DMS79 (cell line): ENCODE measurements around the gene PIR.

ENCODE experiments used
- DNase-seq: peaks from one replicate; lab custom pipeline; 2025; lab: John Stamatoyannopoulos, UW

PIR gene

GRCh38 chrX:15493118-15493962, at the start of gene PIR:
Gene PIR (minus strand): TSS chrX:15493333. CDS start chrX:15491257, 2,076 bp downstream.
- DNase-seq, result peak; percentile 54

DNA sequence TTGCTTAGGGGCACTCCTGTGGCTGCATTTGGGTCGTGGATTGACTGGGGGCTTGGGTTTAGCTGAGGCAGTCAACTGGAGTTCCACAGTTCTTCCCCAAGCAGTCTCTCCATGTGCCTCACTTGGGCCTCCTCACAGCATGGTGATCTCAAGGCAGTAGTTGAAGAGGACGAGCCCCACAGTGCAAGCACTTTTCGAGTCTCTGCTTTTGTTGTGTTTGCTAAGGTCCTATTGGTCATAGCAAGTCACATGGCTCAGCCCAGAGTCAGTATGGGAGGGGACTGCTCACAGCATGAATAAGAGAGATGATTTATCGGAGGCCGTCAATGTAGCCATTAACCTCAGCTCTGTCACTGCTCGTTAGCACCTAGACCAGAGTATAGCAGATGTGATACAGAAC, 37.2 kb upstream of the PIR start:
- no peak for DNase-seq

GRCh38 chrX:15529165-15529564, 36.0 kb upstream of the PIR start:
- no peak for DNase-seq

DNA sequence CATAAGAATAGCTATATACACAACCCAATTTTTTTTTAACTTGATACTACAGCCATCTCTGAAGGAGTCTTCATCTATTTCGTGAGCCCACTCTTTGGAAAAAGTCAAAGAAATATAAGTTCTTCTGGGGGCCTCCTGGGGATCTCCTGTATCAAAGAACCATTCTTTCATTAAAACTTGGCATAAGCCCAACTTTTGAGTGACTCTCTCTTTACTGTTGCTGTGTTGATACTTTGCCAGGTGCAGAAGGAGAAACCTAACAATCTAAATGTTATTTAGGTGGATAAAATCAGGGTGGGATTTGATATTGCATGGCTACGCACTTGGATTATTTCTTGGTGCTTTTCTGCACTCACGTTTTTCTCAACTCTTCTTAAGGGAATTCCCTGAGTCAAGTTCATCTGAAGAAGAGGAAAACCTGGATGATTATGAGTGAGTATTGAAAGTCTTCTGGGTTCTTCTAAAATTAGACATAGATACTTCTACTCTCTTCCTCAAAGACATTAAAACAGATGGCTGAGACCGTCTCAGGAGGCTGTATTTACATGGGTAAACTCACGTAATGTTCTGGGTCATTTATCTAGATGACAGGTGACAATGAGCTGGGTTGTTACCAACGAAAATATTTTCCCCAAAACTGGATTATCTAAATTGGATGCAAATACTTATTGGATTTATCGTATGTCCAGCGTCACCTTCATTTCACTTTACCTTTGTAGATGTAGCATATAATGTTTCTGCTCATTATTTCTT, 32.7 kb upstream of the PIR start:
- peak; percentile 28 for DNase-seq

GRCh38 chrX:15524417-15524816, 31.3 kb upstream of the PIR start:
- peak; percentile 7 for DNase-seq

DNA sequence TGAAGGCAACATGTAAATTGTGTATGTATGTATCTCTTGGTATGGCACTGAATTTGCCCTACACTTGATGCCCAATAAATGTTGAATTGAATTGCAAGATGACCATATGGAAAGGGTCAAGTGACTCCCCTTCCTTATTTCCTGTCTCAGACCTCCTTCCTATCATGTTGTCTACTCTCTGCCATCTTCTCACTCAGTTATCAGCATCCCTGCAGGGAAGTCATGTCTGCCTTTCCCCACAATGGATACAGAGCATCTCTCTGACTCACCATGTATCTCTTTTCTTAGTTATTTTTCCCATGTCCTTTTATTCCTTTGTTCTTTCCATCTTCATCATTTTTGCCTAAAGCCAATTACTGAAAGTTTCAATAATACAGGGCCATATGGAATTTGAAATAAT, 30.0 kb upstream of the PIR start:
- DNase-seq, result no peak

- no peak for DNase-seq
Observed at GRCh38 chrX:15522464-15522863, 29.3 kb upstream of the PIR start.

GRCh38 chrX:15515931-15516330, 22.8 kb upstream of the PIR start:
- DNase-seq, result no peak

GRCh38 chrX:15514279-15514678, 21.1 kb upstream of the PIR start:
- DNase-seq, result no peak

- DNase-seq, result no peak
Observed at GRCh38 chrX:15512401-15512965, 19.4 kb upstream of the PIR start.

GRCh38 chrX:15511563-15511962, 18.4 kb upstream of the PIR start:
- DNase-seq, result no peak

GRCh38 chrX:15509845-15510244, 16.7 kb upstream of the PIR start:
- no peak for DNase-seq

DNA sequence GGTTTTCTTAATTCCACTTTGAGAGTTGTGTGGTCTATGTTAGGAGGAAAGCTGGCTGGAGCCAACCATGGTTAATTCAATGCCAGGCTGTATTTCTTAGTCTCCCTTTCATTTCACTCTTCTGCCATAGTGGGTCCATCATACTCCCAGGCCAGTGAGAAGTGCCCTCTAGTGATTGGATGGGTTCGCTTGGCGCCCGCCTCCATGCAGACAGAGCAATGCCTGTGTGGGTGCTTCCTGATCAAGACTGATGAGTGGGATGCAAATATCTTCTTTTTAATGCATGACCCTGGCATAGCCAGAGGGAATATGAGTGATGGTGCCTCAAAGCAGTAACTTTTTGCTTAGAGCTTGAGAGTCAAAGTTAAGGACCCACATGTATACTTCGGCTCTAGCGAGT, 13.9 kb upstream of the PIR start:
- no peak for DNase-seq

DNA sequence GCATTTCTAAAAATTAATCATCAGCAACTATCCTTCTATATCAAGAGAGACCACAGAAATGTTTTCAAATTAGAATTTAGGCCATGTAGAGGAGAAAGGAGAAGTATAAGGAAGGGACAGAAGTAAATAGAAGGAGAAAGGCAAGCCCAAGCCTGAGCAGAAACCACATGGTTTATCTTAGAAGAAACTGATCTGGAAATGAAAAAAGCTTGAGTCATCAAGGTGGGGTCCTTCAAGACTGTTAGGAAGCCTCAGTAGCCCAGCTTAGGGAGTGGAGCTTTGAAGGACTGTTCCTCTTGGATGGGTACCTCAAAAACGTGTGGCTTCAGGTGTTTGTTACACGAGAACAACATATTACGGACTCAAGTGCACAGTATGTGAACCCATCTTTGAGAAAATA, 12.0 kb upstream of the PIR start:
- no peak for DNase-seq

GRCh38 chrX:15504661-15505060, 11.5 kb upstream of the PIR start:
- DNase-seq, result no peak

- no peak for DNase-seq
Observed at GRCh38 chrX:15501506-15501905, 8.4 kb upstream of the PIR start.

DNA sequence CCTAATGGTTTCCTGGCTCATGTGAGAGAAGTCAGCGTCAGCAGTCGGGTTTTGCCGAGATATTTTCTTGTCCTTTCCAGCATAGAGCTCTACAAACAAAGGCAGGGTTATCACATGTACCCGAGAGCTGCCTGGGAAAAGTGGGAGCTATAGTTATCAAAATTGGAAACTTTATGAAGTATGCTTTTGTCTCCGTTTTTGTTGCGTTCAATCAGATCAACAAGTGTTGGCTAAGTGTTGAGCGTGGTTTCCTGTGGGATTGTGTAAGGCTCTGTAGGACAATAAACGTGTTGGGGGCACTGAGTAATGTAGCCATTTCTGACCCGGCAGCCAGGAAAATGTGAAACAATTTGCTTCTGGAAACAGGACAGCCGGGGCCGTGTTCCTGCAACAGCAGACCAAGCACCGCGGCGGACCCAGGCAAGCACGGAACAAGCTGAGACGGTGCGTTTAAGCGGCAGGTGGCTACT, 7.4 kb upstream of the PIR start, which contains the start of gene BMX:
Gene BMX (plus strand): TSS at position 311 of the 470 bp plus-strand sequence. CDS start 7,547 bp downstream, outside the sequence.
- no peak for DNase-seq

GRCh38 chrX:15499976-15500375, 6.8 kb upstream of the PIR start:
- DNase-seq, result no peak

- DNase-seq, result no peak
Observed at GRCh38 chrX:15498741-15499140, 5.6 kb upstream of the PIR start.

DNA sequence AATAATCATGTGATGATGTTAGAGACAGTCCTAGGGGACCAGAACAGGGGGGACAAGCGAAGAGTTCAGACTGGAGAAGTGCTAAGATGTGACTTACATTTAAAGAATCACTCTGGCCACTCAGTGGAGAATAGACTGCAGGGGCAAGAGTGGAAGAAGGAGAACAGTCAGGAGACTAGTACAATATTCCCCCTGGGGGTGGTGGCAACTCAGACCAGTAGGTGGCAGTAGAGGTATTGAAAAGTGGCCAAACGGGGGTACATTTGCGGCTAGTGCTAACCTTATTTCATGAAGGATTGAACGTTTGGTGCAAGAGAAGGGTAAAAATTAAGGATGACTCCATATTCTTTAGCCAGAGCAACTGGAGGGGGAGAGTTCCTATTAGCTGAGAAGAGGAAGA, 4.7 kb upstream of the PIR start:
- DNase-seq, result no peak

DNA sequence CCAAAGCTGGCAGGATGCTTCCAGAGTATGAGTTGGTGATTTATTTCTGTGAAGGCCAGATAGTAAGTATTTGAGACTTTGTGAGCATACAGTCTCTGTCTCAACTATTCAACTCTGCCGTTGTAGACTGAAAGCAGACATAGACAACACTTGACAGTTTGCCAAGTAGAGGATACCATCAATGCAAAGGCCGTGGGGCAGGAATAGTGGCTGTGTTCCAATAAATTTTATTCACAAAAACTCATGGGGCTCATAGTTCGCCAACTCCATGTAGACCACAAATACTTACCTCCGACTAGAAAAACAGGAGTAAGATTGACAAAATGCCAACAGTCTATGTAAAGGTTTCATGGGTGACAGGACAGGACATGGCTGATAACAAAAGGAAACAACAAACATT, 3.7 kb upstream of the PIR start:
- no peak for DNase-seq

- no peak for DNase-seq
Observed at GRCh38 chrX:15495801-15496200, 2.7 kb upstream of the PIR start.

- no peak for DNase-seq
Observed at GRCh38 chrX:15492469-15492868, 664 bp downstream of the PIR start.
